Stimulated activated CD4-positive, alpha-beta T cell treated with anti-CD3 and anti-CD28 coated beads, TNF-alpha, amount 100 ng/mL, for 24 hours (primary cell): ENCODE results near the gene TXNRD1.
"Not testable (repeated sequence)": the region's sequence is repeated elsewhere in the genome, so short reads cannot be mapped to it uniquely, and the experiment has no call there.

Experiments used
- DNase-seq, 3 experiments: peaks; one replicate each; pipeline ENCODE4 v3.0.0-alpha.2; 2020; ENCODE audit warnings: low read depth in 3 of 3

The TXNRD1 gene

GRCh38 chr12:104280717-104281458 is 65.3 kb downstream of the TXNRD1 start:
- no peak for DNase-seq

- no peak for DNase-seq
Observed at GRCh38 chr12:104281636-104282035, 66.1 kb downstream of the TXNRD1 start.

- no peak for DNase-seq
Observed at GRCh38 chr12:104282109-104282508, 66.5 kb downstream of the TXNRD1 start.

DNA sequence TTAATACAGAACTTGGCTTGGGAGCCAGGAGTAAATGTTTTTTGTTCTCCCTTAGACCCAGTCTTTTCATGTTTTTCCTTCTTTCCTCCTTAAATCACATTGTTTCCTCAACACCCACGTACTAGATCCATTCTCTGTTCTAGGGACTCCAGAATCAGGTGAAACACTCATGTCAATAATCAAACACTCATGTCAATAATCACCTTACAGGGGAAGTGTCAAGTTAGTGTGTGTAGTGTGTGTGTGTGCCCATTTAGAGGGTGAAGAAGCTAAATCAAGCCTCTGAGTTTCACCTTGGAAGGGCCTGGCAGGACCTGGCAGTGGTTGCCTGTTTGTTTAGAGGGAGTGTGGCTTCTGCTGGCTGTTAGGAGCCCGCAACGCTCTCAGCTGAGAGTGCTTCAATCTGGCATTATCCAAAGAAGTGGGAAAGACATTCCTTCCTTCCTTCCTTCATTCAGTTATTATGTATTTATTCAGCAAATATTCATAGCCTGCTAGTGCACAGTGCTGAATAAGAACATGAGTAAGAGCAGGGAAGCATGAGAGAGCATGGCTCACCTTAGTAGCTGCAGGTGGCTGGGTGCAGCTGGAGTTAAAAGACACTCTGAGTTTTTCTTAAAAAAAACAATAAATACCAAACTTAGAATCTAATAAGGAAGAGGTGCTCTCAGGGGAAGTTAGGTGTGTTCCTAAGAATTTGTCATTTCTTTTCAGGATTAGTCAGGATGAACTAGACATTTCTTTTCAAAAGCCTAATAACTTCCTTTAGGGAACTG is 70.3 kb downstream of the TXNRD1 start:
- DNase-seq: no peak

DNA sequence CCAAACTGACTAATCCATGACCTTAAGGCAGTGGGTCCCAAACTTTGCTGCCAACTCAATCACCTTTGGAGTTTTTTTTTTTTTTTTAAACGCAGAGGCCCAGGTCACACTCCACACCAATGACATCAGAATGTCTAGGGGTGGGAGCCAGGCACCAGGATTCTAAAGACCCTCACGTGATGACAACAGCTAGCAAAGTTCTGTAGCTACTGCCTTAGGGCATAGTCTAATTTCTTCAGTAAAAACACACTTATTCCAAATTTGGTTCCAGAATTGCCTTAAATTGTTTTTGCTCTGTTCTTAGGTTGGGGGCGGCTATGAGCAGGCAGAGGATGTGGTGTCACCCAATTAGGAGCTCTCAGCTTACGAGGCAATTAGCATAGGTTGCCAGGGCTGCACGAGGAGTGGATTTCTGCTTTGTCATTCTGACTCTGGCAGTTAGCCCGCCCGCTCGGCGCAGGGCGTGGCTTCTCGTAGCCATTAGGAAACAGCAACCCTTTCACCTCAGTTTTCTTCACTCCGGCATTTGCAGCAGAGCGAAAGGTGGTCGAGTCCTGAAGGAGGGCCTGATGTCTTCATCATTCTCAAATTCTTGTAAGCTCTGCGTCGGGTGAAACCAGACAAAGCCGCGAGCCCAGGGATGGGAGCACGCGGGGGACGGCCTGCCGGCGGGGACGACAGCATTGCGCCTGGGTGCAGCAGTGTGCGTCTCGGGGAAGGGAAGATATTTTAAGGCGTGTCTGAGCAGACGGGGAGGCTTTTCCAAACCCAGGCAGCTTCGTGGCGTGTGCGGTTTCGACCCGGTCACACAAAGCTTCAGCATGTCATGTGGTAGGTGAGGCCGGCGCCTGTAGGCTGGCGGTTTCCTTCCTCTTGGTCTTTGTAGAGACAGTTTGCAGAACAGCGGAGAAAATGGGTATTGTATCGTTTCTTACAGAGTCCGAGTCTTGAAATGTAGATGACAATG is 71.2 kb downstream of the TXNRD1 start:
- peak; percentile 80 to 89 (median 83) for DNase-seq

DNA sequence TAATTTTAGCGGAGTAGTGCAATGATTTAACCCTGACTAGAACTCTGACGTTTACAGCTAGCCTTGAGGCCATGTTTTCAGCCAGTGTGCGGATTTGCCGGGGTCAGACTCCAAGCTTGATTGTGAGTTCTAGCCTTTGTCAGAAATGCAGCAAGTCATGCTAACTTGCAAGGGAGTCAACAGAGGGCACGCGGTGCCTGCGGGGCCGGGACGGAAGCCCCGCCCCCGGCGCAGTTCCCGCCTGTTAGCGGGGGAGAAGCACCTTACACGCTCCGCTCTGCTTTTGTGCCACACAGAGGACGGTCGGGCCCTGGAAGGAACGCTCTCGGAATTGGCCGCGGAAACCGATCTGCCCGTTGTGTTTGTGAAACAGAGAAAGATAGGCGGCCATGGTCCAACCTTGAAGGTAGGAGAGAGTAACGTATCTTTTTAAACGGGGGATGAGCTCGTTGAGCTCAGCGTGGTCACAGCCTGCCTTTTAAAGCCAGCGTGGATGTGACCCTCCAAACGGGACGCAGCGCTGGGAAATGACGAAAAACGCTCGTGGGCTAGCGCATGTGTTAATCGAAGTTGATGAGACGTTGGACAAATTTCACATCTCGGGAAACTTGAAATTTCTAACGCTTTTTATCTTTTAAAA is 73.2 kb downstream of the TXNRD1 start:
- DNase-seq: peak; percentile 63 to 84 (median 74)

DNA sequence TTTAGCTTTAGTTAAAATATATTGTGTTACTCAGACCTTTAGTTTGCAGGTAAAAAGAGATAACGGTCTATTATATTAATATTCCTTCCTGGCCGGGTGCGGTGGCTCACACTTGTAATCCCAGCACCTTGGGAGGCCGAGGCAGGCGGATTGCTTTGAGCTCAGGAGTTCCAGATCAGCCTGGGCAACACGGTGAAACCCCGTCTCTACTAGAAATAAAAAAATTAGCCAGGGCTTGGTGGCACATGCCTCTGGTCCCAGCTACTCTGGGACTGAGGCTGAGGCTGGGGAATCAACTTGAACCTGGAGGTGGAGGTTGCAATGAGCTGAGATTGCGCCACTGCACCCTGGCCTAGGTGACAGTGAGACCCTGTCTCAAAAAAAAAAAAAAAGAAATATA is 74.7 kb downstream of the TXNRD1 start:
- no peak for DNase-seq

DNA sequence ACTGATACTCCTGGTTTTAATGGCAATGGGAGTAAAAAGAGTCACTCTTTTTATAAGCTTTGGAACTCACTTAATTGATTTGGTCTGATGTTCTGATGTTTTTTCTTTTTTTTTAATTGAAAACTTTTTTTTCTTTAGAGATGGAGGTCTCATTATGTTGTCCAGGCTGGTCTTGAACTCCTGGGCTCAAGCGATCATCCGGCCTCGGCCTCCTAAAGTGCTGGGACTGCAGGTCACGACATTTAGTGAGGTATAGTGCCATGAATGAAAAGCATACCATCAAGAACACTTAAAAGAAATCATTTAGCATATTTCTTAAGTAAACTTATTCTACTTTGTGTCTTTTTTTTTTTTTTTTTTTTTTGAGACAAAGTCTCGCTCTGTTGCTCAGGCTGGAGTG is 75.3 kb downstream of the TXNRD1 start:
- no peak for DNase-seq

DNA sequence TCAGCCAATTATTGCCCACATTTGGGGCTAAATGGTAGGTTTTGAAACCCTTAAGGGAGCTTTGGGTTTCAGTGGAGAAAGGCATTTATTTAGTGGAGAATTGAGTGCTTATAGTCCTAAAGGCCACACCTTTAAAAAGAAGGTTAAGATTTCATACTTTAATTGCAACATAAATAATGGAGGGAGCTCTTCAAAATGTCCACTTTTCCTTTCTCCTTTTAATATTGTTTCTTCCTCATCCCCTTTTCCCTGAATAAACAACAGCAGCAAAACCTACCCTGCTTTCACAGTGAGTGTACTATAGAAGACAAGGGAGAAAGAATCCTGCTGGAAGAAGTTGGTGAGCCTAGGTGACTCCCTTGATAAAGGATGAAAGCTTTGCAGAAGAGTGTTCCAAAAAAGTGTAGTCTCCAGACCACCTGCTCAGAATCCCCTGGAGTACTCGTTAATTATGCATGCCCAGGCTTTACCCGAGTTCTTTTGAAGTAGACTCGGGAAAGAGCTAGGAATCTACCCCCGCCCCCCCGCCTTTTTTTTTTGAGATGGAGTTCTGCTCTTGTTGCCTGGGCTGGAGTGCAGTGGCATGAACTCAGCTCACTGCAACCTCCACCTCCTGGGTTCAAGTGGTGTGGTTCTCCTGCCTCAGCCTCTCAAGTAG is 76.4 kb downstream of the TXNRD1 start:
- DNase-seq: no peak

DNA sequence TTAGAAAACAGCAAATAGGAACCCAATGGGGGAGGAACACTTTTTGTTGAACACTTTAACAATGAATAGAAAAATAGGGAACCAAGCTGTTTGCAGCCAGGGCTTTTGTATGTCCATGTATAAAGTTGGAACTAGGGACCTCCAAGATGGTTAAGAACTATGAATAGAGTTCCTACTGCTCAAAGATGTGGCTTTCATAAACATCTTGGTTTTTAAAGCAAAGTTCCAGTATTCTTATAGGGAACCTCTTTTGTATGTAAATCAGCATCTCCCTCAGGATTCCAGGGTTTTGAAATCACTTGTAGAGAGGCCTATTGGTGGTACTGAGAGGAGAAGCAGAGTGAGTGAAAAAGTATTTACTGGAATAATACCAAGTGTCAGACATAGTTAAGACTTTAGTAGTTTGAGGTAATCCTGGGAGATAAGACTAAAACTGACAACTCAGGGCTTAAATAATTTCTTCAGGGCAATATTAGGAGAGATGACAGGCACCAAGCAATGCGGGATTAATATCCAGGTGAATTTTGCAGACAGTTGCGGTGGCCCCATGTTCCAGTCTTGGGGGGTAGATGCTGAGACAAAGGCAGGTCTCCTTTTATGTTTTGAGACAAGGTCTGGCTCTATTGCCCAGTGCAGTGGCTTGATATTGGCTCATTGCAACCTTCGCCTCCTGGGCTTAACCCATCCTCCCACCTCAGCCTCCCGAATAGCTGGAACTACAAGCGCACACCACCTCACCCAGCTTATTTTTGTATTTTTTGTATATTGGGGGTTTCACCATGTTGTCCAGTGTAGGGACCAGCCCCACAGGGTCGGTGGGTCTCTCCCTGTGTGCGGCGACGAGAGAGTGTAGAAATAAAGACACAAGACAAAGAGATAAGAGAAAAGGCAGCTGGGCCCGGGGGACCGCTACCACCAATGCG is 77.6 kb downstream of the TXNRD1 start:
- no peak for DNase-seq

DNA sequence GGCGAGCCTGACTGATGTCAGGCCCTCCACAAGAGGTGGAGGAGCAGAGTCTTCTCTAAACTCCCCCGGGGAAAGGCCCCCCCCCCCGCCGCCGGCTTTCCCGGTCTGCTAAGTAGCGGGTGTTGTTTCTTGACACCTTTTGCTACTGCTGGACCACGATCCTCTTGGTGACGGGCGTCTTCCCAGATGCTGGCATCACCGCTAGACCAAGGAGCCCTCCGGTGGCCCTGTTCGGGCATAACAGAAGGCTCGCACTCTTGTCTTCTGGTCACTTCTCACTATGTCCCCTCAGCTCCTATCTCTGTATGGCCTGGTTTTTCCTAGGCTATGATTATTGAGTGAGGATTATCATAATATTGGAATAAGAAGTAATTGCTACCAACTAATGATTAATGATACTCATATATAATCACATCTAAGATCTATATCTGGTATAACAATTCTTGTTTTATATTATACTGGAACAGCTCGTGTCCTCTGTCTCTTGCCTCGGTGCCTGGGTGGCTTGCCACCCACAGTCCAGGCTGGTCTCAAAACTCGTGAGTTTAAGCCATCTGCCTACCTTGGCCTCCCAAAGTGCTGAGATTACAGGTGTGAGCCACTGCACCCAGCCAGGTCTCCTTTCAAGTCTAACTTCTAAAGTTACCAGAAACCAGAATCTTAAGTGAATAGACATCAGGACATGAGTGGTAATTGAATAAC is 78.7 kb downstream of the TXNRD1 start:
- DNase-seq: not testable (repeated sequence)

- DNase-seq: no peak
Observed at GRCh38 chr12:104294927-104295668, 79.5 kb downstream of the TXNRD1 start.

DNA sequence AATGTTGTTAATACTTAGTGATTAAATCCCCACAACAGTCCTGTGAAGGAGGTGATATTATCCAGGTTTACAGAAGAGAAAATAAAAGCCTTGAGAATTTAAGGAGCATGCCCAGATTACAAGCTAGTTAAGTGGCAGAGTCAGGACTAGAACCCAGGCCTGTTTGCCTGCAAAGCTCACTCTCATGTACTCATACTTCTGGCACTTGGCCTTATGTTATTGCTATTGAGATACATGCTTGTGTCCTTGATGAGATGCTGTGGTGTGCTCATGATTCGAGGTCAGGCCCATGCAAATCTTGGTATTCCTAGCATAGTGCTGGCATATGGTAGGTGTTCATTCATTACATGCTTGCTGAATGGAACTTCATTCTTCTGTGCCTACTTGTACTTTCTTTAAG is 80.4 kb downstream of the TXNRD1 start:
- no peak for DNase-seq

GRCh38 chr12:104296718-104297117 is 81.1 kb downstream of the TXNRD1 start:
- no peak for DNase-seq

- DNase-seq: no peak
Observed at GRCh38 chr12:104297477-104298113, 82.0 kb downstream of the TXNRD1 start.

DNA sequence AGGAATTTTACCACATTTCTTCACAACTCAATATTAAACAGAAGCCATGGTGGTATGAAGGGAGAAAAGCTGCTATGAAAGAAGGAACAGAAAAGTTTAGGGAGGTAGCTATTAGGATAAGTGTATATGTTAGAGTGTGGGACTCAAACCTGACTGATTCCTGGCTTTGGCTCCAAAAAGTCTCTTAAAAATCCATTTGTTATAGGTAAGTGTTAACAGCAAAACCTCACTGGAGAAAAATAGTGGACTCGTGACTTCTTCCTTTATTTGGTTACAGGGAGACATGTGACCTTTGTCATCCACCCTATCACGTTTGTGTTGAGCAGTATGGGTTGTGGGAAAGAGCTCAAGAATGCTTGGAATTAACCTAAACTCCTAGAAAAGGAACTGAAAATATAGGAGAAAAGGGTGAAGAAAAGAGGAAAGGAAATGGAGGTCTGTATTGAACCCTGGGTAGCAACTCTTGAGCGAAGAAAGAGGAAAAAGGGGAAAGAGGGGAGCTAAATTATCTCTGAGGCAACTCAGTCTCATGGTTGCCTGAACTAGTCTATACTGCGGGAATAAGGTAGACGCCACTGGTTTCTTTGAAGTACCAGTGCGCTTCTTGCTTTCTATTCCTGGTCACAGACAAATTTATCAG is 84.4 kb downstream of the TXNRD1 start:
- no peak for DNase-seq

- peak; percentile 76 to 89 (median 83) for DNase-seq
Observed at GRCh38 chr12:104303538-104304151, 88.1 kb downstream of the TXNRD1 start, which contains the start of gene EID3. TSS of gene EID3 (plus strand) at chr12:104303739. CDS start at chr12:104303935, 196 bp downstream.
